Mucosa of rectum (tissue), 2 donors: Measurements from ENCODE around the gene ZNF331.

Source experiments
- H3K27ac ChIP-seq, 2 donors: one replicate each; pipeline ENCODE4 v1.7.0; 2013; ENCODE audit warnings: inconsistent platforms in 2 of 2, low read depth in 2 of 2, low read length in 2 of 2
- H3K27me3 ChIP-seq, 2 donors: one replicate each; pipeline ENCODE4 v1.7.0; 2013; ENCODE audit warnings: low read length in 2 of 2; ENCODE audit not compliant: control insufficient read depth in 2 of 2, insufficient read depth in 2 of 2
- H3K36me3 ChIP-seq, 2 donors: one replicate each; pipeline ENCODE4 v1.7.0; 2013; ENCODE audit warnings: low read length in 2 of 2; ENCODE audit not compliant: control insufficient read depth in 2 of 2, insufficient read depth in 2 of 2
- H3K4me1 ChIP-seq, 2 donors: one replicate each; pipeline ENCODE4 v1.7.0; 2013; ENCODE audit warnings: low read length in 2 of 2, mild to moderate bottlenecking in 1 of 2; ENCODE audit not compliant: control insufficient read depth in 2 of 2, insufficient read depth in 2 of 2
- H3K4me3 ChIP-seq, 2 donors: one replicate each; pipeline ENCODE4 v1.7.0; 2013; ENCODE audit warnings: low read length in 2 of 2
- H3K9ac ChIP-seq, 2 donors: one replicate each; pipeline ENCODE4 v1.7.0; 2013; ENCODE audit warnings: low read length in 2 of 2, low read depth in 1 of 2, mild to moderate bottlenecking in 1 of 2
- H3K9me3 ChIP-seq, 2 donors: one replicate each; pipeline ENCODE4 v1.7.0; 2013; ENCODE audit warnings: low read length in 2 of 2; ENCODE audit not compliant: control insufficient read depth in 2 of 2
- donor health status: healthy.
- donor health status: Normal muscosa, but diverticular disease.

ZNF331 gene

DNA sequence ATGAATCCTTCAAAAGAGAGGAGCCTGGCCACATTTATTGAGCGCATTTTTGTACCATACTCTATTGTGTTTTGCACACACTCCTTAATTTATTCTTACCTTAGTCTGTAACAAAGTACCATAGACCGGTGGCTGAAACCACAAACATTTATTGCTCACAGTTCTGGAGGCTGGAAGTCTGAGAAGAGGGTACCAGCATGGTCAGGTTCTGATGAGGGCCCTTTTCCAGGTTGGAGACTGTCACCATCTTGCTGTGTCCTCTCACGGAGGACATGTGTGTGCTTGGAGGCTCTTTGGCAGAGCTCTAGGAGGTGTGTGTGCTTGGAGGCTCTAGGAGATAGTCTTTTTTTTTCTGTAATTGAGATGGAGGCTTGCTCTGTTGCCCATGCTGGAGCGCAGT, 2.1 kb downstream of the ZNF331 start:
- H3K27ac ChIP-seq, result no peak overlapping the region

GRCh38 chr19:53541971-53542370, 4.0 kb downstream of the ZNF331 start:
- Histone ChIP-seq H3K27ac (no peak overlapping the region), H3K4me1 (no peaks in the 10 kb centered on the region), H3K27me3 (no peaks in the 10 kb centered on the region), H3K36me3 (no peaks in the 10 kb centered on the region), H3K9me3 (no peaks in the 10 kb centered on the region), H3K9ac (no peak overlapping the region), H3K4me3 (no peak overlapping the region)

More for the DNA sequence above, 2.1 kb downstream of the ZNF331 start:
- H3K4me3 ChIP-seq, result no peak overlapping the region
- H3K9me3 ChIP-seq, result no peaks in the 10 kb centered on the region
- no peaks in the 10 kb centered on the region for H3K27me3 ChIP-seq
- no peaks in the 10 kb centered on the region for H3K4me1 ChIP-seq
- H3K36me3 ChIP-seq, result no peaks in the 10 kb centered on the region
- no peak overlapping the region for H3K9ac ChIP-seq

GRCh38 chr19:53545271-53546065, 7.5 kb downstream of the ZNF331 start:
- Histone ChIP-seq H3K36me3 (no peaks in the 10 kb centered on the region), H3K27ac (no peak overlapping the region), H3K9ac (no peak overlapping the region), H3K27me3 (no peaks in the 10 kb centered on the region), H3K4me3 (no peak overlapping the region), H3K9me3 (no peaks in the 10 kb centered on the region), H3K4me1 (no peaks in the 10 kb centered on the region)

GRCh38 chr19:53546758-53547513, 9.0 kb downstream of the ZNF331 start:
- Histone ChIP-seq H3K9me3 (no peaks in the 10 kb centered on the region), H3K4me3 (no peak overlapping the region), H3K36me3 (no peaks in the 10 kb centered on the region), H3K9ac (no peak overlapping the region), H3K27ac (no peak overlapping the region), H3K27me3 (no peaks in the 10 kb centered on the region), H3K4me1 (no peaks in the 10 kb centered on the region)

DNA sequence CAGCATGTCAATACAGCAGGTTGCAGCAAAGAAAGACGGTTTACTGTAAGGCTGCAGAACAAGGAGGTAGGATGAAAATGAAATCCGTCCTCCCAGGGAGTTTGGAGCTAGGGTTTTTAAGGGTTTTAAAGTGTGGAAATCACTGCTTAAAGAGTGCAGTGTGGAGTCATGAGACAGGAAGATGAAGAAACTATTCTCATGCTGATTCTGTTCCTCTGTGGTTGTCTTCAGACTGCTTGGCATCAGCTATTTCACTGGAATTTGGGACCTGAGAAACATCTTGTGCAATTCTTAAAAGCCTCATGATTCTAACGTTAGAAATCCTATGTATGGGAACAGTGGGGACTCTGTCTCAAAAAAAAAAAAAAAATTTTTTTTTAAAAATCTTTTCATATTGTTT, 11.4 kb downstream of the ZNF331 start:
- Histone ChIP-seq H3K27ac (peak overlapping the region in 1 of 2 donors; percentile 37), H3K27me3 (no peaks in the 10 kb centered on the region), H3K4me1 (no peaks in the 10 kb centered on the region), H3K4me3 (no peak overlapping the region), H3K9ac (no peak overlapping the region), H3K36me3 (no peaks in the 10 kb centered on the region), H3K9me3 (no peaks in the 10 kb centered on the region)

GRCh38 chr19:53552001-53552721, 14.2 kb downstream of the ZNF331 start:
- Histone ChIP-seq H3K9me3 (no peaks in the 10 kb centered on the region), H3K27me3 (no peaks in the 10 kb centered on the region), H3K4me1 (no peaks in the 10 kb centered on the region)

DNA sequence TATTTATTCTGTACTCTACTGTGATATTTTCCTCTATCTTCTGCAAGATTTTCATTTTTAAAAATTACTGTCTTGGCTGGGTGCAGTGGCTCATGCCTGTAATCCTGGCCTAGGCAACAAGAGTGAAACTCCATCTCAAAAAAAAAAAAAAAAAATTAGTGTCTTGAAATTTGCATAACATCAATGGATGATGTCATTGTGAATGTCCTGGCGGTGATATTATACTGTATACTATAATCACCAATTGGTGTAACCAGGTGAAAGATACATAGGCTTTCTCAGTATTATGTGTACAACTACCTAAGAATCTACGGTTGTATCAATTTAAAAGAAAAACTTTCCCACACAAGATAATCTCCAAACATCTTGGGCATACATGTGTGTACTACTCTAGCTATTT, 15.2 kb downstream of the ZNF331 start:
- H3K27me3 ChIP-seq, result no peaks in the 10 kb centered on the region
- no peak overlapping the region for H3K9ac ChIP-seq
- H3K4me1 ChIP-seq, result no peaks in the 10 kb centered on the region
- H3K4me3 ChIP-seq, result no peak overlapping the region
- no peak overlapping the region for H3K27ac ChIP-seq
- no peaks in the 10 kb centered on the region for H3K36me3 ChIP-seq
- H3K9me3 ChIP-seq, result no peaks in the 10 kb centered on the region

More at GRCh38 chr19:53552001-53552721, 14.2 kb downstream of the ZNF331 start:
- H3K27ac ChIP-seq, result no peak overlapping the region
- no peak overlapping the region for H3K9ac ChIP-seq
- no peaks in the 10 kb centered on the region for H3K36me3 ChIP-seq
- no peak overlapping the region for H3K4me3 ChIP-seq

GRCh38 chr19:53553865-53554791, 16.2 kb downstream of the ZNF331 start:
- H3K27me3 ChIP-seq, result no peaks in the 10 kb centered on the region
- H3K9me3 ChIP-seq, result no peaks in the 10 kb centered on the region
- H3K36me3 ChIP-seq, result peaks cover 0 to 6% of the 10 kb centered on the region in 2 donors
- H3K4me1 ChIP-seq, result no peaks in the 10 kb centered on the region
- H3K27ac ChIP-seq, result peak overlapping the region; percentile 2 to 76
- H3K9ac ChIP-seq, result peak overlapping the region; percentile 68 to 72
- H3K4me3 ChIP-seq, result peak overlapping the region; percentile 79 to 96

- H3K9ac ChIP-seq, result peak overlapping the region; percentile 68 to 72
- peaks cover 4 to 12% of the 10 kb centered on the region in 2 donors for H3K36me3 ChIP-seq
- H3K27ac ChIP-seq, result peak overlapping the region; percentile 2 to 76
- no peaks in the 10 kb centered on the region for H3K27me3 ChIP-seq
- H3K4me3 ChIP-seq, result peak overlapping the region; percentile 79 to 96
- no peaks in the 10 kb centered on the region for H3K4me1 ChIP-seq
- H3K9me3 ChIP-seq, result no peaks in the 10 kb centered on the region
Measured at GRCh38 chr19:53554804-53555203, 16.9 kb downstream of the ZNF331 start.
